NB4 (cell line): Measurements from ENCODE around the gene UBQLN1.

Source experiments
- POLR2A ChIP-seq: IDR thresholded peaks from 2 replicates; pipeline ENCODE4 v1.6.1; 2011; ENCODE audit warnings: mild to moderate bottlenecking; ENCODE audit not compliant: insufficient read length; ENCODE audit errors: extremely low read depth
- TF ChIP-seq, protein P1 (sequence below): IDR thresholded peaks from one replicate; pipeline ENCODE4 v1.5.1; 2012; ENCODE audit warnings: low read depth, low read length

DNA sequence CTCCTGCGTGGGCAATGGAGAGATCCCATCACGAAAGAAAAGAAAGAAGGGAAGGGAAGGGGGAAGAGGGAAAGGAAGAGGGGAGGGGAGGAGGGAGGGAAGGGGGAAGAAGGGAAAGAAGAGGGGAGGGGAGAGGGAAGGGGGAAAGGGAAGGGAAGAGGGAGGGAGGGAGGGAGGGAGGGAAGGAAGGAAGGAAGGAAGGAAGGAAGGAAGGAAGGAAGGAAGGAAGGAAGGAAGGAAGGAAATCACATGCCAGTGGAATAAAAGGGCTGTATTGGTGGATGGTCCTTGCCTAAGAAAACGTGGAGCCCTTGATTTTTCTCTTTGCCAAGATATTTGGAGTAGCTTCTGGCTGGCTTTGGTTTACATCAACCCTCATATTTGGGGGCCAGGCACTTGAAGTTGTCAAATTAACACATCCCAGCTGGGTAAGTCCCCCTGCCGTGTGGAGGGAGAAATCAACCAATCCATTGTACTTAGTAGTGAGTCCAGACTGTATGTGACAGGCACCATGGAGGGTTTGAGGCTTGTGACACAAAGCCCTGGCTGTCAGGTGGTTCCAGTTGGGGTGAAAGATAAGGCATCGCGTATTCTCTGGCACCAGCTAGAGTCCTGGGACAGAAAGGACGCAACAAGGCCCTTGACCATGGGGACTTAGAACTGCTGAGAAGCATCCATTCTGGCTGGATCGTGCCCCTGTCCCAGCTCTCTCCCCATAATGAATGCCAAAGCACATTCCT is 61.1 kb downstream of the UBQLN1 start:
- TF ChIP-seq, protein P1, sequence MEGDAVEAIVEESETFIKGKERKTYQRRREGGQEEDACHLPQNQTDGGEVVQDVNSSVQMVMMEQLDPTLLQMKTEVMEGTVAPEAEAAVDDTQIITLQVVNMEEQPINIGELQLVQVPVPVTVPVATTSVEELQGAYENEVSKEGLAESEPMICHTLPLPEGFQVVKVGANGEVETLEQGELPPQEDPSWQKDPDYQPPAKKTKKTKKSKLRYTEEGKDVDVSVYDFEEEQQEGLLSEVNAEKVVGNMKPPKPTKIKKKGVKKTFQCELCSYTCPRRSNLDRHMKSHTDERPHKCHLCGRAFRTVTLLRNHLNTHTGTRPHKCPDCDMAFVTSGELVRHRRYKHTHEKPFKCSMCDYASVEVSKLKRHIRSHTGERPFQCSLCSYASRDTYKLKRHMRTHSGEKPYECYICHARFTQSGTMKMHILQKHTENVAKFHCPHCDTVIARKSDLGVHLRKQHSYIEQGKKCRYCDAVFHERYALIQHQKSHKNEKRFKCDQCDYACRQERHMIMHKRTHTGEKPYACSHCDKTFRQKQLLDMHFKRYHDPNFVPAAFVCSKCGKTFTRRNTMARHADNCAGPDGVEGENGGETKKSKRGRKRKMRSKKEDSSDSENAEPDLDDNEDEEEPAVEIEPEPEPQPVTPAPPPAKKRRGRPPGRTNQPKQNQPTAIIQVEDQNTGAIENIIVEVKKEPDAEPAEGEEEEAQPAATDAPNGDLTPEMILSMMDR: no peak
- TF ChIP-seq POLR2A: no peak
